PC-9 (cell line): ENCODE data around the gene PRR30.

Experiments
- EZH2 ChIP-seq: fragments of 200-600 bp; sonication (generic); IDR thresholded peaks from 2 replicates; pipeline ENCODE4 v1.8.0; 2017; ENCODE audit warnings: antibody characterized with exemption, low read depth
- TF ChIP-seq, protein P1 (sequence below): fragments of 200-600 bp; sonication (generic); conservative IDR thresholded peaks from 2 replicates; pipeline ENCODE4 v1.6.1; 2017; ENCODE audit warnings: mixed run types, antibody characterized with exemption, mild to moderate bottlenecking, moderate library complexity

DNA sequence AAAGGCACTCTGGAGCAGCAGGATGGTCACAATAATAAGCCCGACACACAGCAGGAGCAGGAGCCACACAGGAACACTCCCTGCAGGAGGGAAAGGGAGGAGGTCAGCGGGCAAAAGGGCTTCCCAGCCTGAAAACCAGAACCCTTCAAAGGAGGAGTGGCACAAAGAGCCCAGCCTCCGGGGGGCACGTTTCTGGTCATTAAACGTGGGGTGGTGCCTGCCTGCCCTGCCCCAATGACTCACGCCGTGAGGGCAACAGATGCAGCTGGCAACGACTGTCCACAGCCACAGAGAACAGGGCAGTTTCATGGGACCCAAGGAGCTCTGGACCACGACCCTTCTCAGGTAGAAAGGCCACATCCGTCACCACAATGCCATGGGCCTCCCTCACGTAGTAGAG is 7.8 kb downstream of the PRR30 start:
- TF ChIP-seq, protein P1, sequence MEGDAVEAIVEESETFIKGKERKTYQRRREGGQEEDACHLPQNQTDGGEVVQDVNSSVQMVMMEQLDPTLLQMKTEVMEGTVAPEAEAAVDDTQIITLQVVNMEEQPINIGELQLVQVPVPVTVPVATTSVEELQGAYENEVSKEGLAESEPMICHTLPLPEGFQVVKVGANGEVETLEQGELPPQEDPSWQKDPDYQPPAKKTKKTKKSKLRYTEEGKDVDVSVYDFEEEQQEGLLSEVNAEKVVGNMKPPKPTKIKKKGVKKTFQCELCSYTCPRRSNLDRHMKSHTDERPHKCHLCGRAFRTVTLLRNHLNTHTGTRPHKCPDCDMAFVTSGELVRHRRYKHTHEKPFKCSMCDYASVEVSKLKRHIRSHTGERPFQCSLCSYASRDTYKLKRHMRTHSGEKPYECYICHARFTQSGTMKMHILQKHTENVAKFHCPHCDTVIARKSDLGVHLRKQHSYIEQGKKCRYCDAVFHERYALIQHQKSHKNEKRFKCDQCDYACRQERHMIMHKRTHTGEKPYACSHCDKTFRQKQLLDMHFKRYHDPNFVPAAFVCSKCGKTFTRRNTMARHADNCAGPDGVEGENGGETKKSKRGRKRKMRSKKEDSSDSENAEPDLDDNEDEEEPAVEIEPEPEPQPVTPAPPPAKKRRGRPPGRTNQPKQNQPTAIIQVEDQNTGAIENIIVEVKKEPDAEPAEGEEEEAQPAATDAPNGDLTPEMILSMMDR: no peak
- TF ChIP-seq EZH2: no peak
